HCT116 (cell line): Measurements from ENCODE around the gene IRS4.

ENCODE experiments used
- CTCF ChIP-seq, 3 experiments: fragments of 200-600 bp in 1 of 3; sonication (generic) in 1 of 3; IDR thresholded peaks in 2 of 3; conservative IDR thresholded peaks in 1 of 3; 2 replicates each; pipeline ENCODE4 v1.5.1; 2012 to 2017; ENCODE audit warnings: low read depth in 2 of 3, low read length in 2 of 3, antibody characterized with exemption in 1 of 3, borderline replicate concordance in 1 of 3, control low read depth in 1 of 3, mild to moderate bottlenecking in 1 of 3, mixed read lengths in 1 of 3, mixed run types in 1 of 3, moderate library complexity in 1 of 3; ENCODE audit not compliant: insufficient read depth in 1 of 3
- EZH2 ChIP-seq: fragments of 200-600 bp; sonication (generic); IDR thresholded peaks from 2 replicates; pipeline ENCODE4 v1.6.1; 2017; ENCODE audit warnings: antibody characterized with exemption, mixed run types
- JUND ChIP-seq: IDR thresholded peaks from 2 replicates; pipeline ENCODE4 v1.6.1; 2012
- POLR2A ChIP-seq: IDR thresholded peaks from 2 replicates; pipeline ENCODE4 v1.7.0; 2011; ENCODE audit warnings: borderline replicate concordance; ENCODE audit not compliant: insufficient read depth, insufficient read length; ENCODE audit errors: extremely low read depth
- POLR2AphosphoS5 ChIP-seq: IDR thresholded peaks from 2 replicates; pipeline ENCODE4 v1.6.1; 2011; ENCODE audit warnings: mild to moderate bottlenecking, low read depth, low read length, moderate library complexity
- RAD21 ChIP-seq: IDR thresholded peaks from 2 replicates; pipeline ENCODE4 v1.6.1; 2012; ENCODE audit warnings: low read depth, mild to moderate bottlenecking
- SIN3A ChIP-seq: IDR thresholded peaks from 2 replicates; pipeline ENCODE4 v1.6.1; 2012; ENCODE audit warnings: low read depth
- SP1 ChIP-seq: IDR thresholded peaks from 2 replicates; pipeline ENCODE4 v1.6.1; 2012; ENCODE audit warnings: low read depth
- TCF7L2 ChIP-seq: IDR thresholded peaks from 2 replicates; pipeline ENCODE4 v1.7.0; 2011; ENCODE audit warnings: borderline replicate concordance, inconsistent platforms; ENCODE audit not compliant: insufficient read depth, insufficient read length; ENCODE audit errors: extremely low read depth
- YY1 ChIP-seq: IDR thresholded peaks from 2 replicates; pipeline ENCODE4 v1.6.1; 2011; ENCODE audit warnings: low read length, low read depth, moderate library complexity, mild to moderate bottlenecking; ENCODE audit not compliant: insufficient replicate concordance; ENCODE audit errors: extremely low read depth
- ZNF274 ChIP-seq: fragments of 200-500 bp; sonication (Bioruptor generic); IDR thresholded peaks from 2 replicates; pipeline ENCODE4 v1.6.1; 2014; ENCODE audit warnings: mild to moderate bottlenecking, low read depth, low read length, inconsistent platforms
- TF ChIP-seq, protein P1 (sequence below): IDR thresholded peaks from 2 replicates; pipeline ENCODE4 v1.6.1; 2012; ENCODE audit warnings: low read depth
- TF ChIP-seq, protein P2 (sequence below): IDR thresholded peaks from 2 replicates; pipeline ENCODE4 v1.6.1; 2012

- TF ChIP-seq, protein P1, sequence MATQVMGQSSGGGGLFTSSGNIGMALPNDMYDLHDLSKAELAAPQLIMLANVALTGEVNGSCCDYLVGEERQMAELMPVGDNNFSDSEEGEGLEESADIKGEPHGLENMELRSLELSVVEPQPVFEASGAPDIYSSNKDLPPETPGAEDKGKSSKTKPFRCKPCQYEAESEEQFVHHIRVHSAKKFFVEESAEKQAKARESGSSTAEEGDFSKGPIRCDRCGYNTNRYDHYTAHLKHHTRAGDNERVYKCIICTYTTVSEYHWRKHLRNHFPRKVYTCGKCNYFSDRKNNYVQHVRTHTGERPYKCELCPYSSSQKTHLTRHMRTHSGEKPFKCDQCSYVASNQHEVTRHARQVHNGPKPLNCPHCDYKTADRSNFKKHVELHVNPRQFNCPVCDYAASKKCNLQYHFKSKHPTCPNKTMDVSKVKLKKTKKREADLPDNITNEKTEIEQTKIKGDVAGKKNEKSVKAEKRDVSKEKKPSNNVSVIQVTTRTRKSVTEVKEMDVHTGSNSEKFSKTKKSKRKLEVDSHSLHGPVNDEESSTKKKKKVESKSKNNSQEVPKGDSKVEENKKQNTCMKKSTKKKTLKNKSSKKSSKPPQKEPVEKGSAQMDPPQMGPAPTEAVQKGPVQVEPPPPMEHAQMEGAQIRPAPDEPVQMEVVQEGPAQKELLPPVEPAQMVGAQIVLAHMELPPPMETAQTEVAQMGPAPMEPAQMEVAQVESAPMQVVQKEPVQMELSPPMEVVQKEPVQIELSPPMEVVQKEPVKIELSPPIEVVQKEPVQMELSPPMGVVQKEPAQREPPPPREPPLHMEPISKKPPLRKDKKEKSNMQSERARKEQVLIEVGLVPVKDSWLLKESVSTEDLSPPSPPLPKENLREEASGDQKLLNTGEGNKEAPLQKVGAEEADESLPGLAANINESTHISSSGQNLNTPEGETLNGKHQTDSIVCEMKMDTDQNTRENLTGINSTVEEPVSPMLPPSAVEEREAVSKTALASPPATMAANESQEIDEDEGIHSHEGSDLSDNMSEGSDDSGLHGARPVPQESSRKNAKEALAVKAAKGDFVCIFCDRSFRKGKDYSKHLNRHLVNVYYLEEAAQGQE = no peak
- TF ChIP-seq POLR2A (no peak), CTCF (IDR thresholded peaks at IDR 0.05 in 2 of 3, conservative IDR thresholded peaks at IDR 0.05 in 1 of 3; ENCODE audit: borderline replicate concordance in 1 of 3, insufficient read depth in 1 of 3, low read depth in 2 of 3, low read length in 2 of 3) (no peak), POLR2AphosphoS5 (no peak), JUND (no peak), ZNF274 (no peak), TCF7L2 (no peak), SIN3A (no peak), YY1 (no peak), EZH2 (no peak), SP1 (no peak), RAD21 (no peak)
- TF ChIP-seq, protein P2, sequence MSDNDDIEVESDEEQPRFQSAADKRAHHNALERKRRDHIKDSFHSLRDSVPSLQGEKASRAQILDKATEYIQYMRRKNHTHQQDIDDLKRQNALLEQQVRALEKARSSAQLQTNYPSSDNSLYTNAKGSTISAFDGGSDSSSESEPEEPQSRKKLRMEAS = no peak
Observed at GRCh38 chrX:108722561-108722960, 13.8 kb downstream of the IRS4 start.
